ENCODE data around the gene KRT10.
"Not testable (repeated sequence)": the region's sequence is repeated elsewhere in the genome, so short reads cannot be mapped to it uniquely, and the experiment has no call there.

Gene KRT10

DNA sequence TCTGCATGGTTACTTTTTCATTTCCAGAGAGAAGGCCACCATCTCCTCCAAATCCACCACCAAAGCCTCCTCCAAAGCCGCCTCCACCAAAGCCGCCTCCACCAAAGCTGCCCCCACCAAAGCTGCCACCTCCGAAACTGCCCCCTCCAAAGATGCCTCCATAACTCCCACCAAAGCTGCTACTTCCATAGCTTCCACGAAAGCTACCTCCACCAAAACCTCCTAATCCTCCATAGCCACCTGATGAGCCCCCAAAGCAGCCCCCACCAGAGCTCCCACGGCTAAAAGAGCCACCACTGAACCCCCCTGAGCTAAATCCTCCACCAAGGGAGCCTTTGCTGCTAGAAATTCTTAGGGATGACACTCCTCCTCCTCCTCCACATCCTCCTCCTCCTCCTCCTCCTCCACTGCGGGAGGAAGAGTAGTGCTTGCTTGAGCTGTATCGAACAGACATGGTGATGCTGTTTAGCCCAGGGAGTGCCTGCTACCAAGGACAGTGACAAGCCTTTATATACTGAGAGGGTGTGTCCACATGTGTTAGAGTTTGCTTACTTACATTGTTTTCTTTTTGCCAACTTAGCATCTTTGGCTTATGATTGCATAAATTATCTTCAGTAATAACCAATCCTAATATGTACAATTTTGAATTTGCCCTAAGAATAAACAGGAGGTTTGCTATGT lies at the start of gene KRT10:
KRT10 (minus strand) TSS at position 483 of the 681 bp plus-strand sequence; CDS start at position 454, 29 bp downstream.
- no peak for DNase-seq

DNA sequence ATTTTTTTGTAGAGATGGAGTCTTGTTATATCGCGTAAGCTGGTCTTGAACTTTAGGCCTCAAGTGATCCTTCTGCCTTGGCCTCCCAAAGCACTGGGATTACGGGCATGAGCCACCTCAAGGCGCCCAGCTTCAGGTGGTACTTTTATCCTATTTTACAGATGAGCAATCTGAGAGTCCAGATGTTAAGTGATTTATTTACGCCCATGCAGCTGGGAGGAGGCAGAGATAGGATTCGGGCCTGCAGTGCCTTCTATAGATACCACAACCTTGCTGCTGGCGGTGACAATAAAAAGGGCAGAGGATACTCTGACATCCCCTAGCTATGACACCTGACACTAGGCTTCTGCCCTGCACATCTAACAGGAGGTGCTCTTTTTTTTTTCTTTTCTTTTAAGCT lies 48.9 kb upstream of the KRT10 start:
- no peak for DNase-seq

DNA sequence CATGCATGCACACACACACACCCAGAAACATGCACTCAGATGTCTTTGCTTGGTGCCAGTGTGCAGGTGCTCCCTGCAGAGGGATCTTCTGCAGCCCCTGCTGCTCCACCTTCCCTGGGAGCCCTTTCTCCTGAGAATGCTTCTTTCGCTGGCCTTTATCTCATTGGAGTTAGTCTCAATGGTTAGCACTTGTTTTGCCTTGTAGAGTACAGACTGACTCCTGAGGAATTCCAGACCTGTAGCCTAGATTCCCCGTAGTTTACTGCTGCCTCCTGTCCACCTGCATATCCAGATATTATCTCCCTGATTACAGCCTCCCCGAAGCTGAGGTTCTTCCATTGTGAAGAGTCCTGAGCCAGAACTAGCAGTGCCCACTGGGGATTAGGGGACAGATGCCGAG lies 47.7 kb upstream of the KRT10 start:
- DNase-seq, result no peak

DNA sequence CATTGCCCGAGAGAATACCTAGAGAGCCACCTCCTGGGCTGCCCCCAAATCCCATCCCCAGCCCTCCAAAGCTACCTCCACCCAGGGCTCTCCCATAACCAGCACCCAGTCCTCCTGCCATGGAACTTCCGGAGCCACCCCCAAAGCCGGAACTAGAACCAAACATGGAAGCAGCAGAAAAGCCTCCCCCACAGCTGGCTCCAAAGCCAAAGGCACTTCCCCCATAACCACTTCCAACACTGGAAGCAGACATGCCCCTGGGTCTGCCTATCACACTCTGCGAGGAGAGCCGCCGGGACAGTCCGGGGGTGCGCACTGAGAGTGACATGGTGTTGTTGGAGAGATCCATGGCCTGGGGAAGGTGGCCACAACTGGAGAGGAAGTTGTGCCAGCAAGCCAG lies 44.4 kb upstream of the KRT10 start, which contains the start of gene KRT12:
KRT12 (minus strand) TSS at position 386 of the 400 bp plus-strand sequence; CDS start at position 349, 37 bp downstream.
- no peak for DNase-seq

DNA sequence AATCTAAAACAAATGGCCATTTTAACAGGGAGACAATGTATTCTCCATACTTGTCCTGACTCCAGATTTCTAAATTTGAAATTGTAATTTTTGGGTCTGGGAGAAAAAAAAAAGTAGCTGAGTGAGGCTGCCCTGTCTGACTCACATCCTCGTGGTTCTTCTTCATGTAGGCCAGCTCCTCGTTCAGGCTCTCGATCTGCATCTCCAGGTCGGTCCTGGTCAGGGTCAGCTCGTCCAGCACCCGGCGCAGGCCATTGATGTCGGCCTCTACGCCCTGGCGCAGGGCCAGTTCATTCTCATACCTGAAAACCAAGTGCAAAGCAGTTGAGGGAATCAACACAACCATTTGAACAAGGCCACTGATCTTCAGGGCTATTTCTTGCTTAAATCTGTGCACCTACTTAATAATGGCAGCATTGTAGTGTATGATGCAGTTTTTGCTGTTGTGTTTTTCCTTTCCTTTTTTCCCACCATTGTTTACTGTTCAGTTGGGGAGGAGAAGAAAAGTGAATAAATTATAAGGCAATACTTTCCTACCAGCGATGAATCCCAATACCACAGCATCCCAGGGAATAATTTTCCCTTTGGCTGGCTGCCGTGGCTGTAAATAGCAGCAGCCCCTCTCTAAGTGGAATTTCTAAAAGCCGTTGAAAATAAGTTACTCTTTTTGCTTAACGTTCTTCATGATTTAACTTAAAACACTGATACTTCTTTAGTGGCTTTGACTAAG lies 42.4 kb upstream of the KRT10 start:
- no peak for DNase-seq

DNA sequence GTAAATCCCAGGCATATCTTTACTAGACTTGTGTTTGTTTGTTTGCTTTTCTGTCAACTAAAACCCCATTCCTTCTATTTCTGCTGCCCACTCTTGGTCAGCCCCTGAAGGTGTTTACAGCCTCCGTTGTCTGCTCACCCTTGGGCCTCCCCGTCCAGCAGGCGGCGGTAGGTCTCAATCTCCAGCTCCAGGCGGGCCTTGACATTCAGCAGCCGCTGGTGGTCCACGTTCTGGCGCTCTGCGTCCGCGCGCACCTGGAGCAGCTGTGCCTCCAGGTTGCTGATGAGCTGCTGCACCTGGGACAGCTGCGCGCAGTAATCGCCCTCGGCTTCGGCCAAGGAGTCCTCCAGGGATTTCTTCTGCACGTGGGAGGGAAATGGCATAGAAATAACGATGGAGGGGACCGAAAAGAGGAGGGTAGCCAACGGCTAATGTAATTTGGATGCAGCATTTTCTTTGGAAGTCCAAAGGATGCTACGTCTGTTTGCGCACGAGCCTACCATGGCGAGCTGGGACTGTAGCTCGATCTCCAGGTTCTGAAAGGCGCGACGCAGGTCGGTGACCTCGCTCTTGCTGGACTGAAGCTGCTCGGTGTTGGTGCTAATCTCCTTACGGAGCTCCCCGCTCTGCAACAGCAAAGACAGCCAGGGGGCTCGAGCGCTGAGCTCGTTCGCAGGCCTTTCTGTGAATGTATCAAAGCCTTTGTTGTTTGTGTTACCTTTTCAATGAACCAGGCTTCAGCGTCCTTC lies 40.7 kb upstream of the KRT10 start:
- no peak for DNase-seq

DNA sequence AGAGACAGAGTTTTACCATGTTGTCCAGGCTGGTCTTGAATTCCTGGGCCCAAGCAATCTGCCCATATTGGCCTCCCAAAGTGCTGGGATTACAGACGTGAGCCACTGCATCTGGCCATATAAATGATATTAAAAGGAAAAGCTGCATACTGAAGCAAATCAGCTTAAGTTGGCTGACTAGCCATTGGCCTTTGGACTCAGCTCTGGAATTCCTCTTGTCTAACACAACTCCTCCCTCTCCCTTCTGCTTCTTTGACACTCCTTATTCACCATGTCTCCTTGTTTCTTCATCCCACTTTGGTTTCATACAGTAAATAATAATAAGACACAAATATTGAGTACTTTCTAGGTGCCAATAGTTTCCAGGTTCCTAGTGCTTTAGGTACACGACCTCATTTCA lies 37.1 kb upstream of the KRT10 start:
- no peak for DNase-seq

DNA sequence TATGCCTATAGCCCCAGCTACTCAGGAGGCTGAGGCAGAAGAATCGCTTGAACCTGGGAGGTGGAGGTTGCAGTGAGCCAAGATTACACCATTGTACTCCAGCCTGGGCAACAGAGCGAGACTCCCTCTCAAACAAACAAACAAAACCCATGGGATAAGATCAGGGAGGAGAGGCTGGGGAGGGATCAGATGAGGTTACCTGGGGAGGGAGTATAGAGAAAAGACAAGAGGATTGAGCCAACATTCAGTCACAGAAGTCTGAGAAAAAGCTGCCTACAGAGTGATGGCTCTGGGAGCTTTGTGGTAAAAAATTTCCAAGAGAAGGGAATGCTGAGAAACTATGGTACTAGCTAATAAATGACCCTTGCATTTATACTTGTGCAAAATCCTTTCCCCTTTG lies 36.3 kb upstream of the KRT10 start:
- DNase-seq, result not testable (repeated sequence)

DNA sequence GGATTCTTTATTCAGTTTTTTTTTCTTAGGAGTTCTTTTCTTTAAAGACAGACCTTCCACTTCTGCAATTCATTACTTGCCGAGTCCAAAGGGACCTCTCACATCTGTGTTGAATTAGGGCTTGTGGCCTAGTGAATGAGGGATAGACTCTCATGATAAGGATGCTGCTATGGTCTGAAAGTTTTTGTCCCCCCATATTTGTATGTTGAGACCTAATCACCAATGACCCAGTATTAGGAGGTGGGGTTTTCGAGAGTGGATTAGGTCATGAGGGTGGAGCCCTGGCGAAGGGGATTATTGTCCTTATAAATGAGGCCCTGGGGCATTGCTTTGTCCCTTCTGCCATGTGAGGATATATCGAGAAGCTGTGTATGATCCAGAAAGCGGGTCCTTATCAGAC lies 35.1 kb upstream of the KRT10 start:
- no peak for DNase-seq

DNA sequence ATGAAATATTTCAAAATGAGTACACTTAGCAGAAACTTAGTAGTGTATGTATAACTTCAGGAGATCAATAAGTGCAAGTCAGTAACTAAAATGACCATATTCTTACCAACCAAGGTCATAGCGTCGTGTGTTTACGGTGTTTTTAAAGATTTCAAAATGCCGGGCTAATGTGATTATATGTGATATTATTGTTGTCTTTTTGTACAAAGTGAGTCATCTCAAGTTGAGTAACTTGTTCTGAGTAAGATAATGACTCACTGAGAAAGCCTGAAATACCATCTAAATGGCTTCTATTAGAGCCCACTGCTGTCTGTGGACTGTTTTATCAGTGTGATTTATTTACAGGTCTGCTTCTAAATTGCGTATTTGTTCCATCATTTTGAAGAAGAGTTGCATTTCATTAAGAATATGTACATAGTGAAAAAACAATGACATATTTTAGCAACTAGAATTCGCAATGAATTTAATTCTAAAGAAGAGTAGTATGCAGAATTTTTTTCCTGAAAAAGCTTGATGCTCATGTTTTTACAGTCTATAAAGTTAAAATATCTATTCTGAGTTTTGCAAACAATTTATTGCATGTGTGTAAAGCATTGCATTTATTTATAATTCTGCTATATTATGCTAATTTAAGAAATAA lies 31.9 kb upstream of the KRT10 start:
- DNase-seq, result no peak

DNA sequence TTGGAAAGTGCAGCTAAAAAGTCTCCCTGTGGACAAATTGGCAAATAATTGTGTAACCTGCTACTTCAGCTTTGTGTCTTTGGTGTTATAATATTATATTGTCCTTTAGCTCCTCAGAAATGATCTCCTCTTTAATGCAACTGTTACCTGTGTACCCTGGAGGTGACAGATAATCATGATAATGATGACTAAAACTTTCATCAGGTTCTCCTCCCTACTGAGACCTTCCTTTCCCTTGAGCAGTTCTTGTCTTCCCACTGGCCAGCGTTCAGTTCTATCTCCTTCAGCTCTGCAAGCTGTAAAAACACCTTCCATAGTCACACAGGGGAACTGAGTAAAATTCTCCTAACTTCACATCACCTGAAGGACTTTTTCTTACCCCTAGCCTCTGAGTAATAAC lies 29.9 kb upstream of the KRT10 start:
- no peak for DNase-seq

DNA sequence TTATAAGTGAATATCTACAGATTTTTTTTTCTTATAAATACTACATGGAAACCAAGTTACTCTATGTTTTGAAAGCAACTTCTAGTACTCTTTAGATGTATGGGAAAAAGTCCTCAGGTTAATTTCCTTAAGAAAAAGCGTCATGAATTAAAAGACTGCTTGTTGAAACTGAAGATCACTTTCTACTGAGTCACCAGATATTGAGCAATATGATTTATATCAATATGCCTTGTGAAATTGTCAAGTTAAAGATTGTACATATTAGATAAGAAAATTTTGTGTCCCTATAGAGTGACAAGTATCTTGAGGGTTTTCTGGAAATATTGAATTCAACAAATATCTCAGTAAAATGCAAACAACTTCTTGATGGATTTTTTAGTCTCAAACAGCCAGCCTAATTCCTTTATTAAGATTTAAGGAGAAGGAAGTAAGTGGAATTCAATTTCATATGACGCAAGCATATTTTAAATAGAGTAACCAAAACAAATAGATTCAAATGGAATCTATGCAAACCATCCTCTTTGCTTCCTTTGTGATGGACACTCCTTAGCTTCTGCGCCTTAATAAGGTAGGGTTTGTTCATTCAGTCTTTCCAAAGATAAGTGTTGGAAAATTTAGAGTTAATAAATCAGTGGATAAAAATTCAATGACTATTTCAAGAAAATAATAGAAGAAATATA lies 28.0 kb upstream of the KRT10 start:
- no peak for DNase-seq

DNA sequence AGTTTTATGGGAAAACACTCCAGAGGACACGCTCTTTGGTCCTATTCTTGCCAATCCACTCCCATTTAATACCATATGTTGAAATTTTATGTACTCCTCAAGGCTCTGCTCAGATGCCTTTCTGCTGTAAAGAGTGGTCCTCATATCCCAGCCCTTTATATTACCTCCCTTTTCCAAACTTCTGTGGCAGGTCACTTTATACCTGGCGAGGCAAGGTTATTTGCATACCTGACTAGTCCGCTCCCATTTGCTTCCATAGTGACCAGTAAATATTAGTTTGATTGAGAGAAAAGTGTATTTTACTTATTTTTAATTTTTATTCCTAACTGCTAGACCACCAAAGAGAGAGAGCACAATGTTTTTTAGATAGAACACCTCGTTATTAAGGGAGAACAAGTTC lies 27.3 kb upstream of the KRT10 start:
- DNase-seq, result no peak

DNA sequence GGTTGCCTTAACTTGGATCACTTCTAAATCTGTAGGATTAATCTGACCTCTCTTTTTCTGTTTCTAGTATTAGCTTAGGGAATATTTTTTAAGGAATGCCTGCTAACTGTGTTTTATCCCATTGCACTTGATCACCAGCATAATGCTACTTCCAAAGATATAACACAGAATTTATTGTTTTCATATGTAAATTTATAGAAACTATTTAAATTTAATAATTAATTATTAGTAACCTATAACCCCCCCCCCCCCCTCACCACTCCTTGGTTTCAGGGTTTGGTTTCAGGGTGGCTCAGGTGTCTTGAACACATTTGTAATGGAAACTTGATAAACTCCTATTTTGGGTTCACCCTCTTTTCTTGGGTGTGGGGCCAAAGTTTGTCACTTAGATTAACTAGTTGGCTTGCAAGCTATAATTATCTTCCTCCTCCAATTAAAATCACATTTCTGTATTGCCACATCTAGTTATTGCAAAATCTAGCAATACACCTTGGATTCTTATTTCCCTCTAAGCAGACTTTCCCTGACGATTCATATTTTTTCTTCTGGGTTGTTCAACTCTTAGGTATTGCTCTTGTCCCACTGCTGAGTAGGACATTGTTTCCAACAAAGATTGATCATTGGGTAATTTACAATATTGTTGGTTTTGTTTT lies 26.3 kb upstream of the KRT10 start:
- no peak for DNase-seq

DNA sequence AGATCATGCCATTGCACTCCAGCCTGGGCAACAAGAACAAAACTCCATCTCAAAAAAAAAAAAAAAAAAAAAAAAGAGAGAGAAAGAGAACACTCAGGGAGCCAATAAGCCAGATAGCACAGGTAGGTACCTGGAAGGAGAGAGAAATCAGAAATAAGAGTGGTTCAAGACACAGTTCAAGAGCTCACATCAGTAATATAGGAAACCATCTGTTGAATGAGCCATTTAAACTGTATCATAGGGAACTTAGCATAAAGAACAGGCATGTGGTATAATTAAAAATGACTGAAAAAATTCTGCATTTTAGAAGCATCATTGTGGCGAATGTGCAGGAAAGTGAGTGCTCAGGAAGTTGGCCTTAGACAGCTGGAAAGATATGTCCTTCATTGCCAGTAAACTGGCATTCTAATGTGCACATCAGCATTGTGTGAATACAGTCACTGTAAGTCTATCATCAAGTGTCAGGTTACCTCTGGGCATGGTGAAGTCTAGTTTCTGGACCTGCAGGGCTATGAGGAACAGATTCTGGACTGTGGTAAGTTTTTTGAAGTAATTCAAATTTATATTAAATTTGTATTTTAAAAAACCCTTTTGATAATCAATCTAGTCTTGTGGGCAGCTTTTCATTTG lies 24.2 kb upstream of the KRT10 start:
- no peak for DNase-seq

DNA sequence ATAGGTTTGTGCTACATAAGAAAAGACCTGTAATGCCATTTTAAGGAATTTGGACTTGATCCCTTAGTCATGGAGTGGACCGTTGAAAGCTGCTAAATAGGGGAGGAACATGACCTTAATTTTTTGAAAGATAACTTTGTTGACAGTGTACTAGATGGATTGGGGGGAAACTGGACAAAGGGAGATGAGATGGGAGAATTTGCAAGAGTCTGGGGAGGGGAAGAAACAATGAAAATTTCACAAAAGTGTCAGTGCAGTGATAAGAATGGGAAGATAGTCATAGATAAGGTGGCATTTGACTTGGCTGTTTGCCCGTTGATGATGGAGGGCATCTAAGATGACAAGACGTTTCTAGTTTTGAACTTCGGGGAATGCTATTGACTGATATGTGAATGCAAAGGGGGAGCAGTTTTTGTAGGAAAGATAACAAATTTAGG lies 22.3 kb upstream of the KRT10 start:
- DNase-seq, result no peak

DNA sequence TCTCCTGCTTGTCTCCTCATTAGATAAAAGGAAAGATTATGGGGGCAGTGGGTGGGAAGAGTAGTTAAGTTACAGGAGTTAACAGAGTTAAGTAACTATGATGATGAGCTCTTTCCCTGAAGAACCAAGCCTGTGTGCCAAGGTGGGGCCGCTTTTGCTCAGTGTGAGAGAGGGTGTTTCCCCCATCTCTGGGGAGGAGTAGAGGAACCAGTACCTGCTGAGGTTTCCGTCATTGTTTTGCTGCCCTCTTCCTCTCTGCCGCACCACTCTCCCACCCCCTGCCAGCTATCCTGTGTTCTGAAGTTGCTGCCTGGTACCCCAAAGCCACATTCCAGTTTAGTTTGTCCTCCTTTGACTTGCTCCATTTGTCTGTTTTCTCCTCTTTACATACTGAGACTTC lies 20.8 kb upstream of the KRT10 start:
- DNase-seq, result no peak

DNA sequence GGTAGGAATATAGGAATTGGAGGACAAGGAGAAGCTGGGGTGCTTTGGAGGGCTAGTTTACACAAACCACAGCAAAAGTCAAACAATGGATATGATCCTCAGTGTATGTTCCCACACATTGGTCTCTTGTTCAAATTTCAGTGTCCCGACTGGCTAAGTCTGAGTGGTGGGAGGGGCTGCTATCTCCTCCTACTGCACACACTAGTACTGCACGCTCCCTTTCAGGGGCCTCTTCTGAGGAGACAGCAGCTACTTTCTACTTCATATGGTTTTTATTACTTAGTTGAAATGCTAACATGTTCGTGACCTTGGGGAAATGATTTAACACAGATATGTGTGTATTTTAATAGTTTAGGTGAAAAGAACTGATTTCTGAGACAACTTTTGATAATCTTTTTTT lies 18.8 kb upstream of the KRT10 start:
- no peak for DNase-seq

DNA sequence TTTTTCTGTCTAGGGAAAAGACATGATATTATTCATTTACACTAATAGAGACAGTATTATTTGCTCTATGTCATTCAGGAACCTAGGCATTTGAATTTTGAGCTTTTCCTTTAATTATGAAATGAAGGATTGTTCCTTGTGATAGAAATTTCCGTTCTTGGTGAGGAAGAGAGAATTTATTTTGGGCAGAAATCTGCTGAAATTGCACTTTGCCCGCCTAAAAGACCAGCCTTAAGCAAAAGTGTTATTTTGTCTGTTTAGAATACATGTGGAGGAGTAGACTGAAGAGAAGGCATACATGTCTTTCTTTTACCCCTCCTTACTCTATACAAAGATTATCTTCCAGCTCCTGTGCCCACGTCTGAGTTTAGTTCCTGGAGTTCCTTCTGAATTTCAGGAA lies 16.8 kb upstream of the KRT10 start:
- DNase-seq, result no peak

DNA sequence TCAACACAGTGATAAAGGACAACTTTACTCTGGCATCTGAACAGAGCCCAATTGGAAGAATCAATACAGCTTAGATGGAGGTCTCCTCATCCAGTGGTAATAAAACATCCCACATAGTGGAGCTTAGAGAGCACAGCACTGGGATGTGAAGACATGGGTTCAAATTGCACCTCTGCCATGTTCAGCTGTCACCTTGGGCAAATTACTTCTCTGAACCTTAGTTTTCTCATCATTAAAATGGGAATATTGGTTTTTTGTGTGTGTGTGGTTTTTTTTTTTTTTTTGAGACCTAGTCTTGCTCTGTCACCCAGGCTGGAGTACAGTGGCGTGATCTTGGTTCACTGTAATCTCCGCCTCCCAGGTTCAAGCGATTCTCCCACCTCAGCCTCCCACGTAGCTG lies 13.6 kb upstream of the KRT10 start:
- no peak for DNase-seq

Data from nucleus accumbens (tissue), 56 donors.